Fibroblast of pulmonary artery (primary cell): ENCODE data around the gene POGLUT3.

Experiments used
- DNase-seq: peaks from one replicate; pipeline ENCODE4 v3.0.0-alpha.2; 2010; ENCODE audit warnings: low read depth
- H3K4me3 ChIP-seq: replicated peaks from 2 replicates; pipeline ENCODE4 v1.5.1; 2011; ENCODE audit warnings: low read depth, mild to moderate bottlenecking, control low read depth, low read length, moderate library complexity
- CTCF ChIP-seq: IDR thresholded peaks from 2 replicates; pipeline ENCODE4 v1.5.1; 2011; ENCODE audit warnings: mild to moderate bottlenecking, control low read depth, low read length, inconsistent platforms; ENCODE audit errors: missing control alignments

The POGLUT3 gene

DNA sequence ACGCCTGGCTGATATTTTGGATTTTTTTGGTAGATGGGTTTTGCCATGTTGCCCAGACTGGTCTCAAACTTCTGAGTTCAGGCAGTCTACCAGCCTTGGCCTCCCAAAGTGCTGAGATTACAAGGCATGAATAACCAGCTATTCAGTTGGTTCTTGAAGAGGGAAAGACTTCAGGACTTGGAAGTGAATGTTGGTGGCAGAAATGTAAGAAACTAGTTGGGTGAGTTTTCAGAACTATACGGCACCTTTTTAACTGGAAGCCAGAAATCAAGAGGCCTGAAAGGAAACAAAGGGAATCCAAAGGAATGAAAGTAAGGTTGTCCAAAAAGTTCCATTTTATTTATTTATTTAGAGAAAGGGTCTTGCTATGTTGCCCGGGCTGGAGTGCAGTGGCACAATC is 2.9 kb downstream of the POGLUT3 start:
- no peak for DNase-seq
- no peak for TF ChIP-seq CTCF
- no peak overlapping the region for H3K4me3 ChIP-seq

- TF ChIP-seq CTCF: no peak
- H3K4me3 ChIP-seq: no peak overlapping the region
- no peak for DNase-seq
Measured at GRCh38 chr11:108494182-108494581, 4.0 kb downstream of the POGLUT3 start.

GRCh38 chr11:108491936-108492335 is 6.2 kb downstream of the POGLUT3 start:
- no peak for DNase-seq
- H3K4me3 ChIP-seq: no peak overlapping the region

DNA sequence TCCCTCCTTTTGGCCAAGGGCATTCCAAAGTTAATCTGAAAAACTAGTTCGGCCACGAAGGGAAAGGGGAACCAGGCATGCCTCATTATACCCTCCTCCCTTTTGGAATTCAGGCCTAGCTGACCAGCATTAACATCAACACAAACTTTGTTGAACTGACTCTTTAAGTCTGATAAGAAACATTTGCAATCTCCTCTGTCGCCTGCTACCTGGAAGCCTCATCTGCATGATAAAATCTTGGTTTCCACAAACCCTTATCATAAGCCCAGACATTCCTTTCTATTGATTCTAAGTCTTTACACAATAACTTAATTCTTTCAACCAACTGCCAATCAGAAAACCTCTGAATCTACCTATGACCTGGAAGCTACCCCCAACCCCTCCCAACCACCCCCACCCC is 11.4 kb downstream of the POGLUT3 start:
- no peak for DNase-seq
- H3K4me3 ChIP-seq: no peak overlapping the region
- no peak for TF ChIP-seq CTCF

More at GRCh38 chr11:108491936-108492335, 6.2 kb downstream of the POGLUT3 start:
- TF ChIP-seq CTCF: no peak

GRCh38 chr11:108486331-108486730 is 11.9 kb downstream of the POGLUT3 start:
- H3K4me3 ChIP-seq: no peak overlapping the region
- no peak for DNase-seq
- no peak for TF ChIP-seq CTCF

GRCh38 chr11:108483163-108483562 is 15.0 kb downstream of the POGLUT3 start:
- no peak overlapping the region for H3K4me3 ChIP-seq
- no peak for TF ChIP-seq CTCF
- DNase-seq: no peak

DNA sequence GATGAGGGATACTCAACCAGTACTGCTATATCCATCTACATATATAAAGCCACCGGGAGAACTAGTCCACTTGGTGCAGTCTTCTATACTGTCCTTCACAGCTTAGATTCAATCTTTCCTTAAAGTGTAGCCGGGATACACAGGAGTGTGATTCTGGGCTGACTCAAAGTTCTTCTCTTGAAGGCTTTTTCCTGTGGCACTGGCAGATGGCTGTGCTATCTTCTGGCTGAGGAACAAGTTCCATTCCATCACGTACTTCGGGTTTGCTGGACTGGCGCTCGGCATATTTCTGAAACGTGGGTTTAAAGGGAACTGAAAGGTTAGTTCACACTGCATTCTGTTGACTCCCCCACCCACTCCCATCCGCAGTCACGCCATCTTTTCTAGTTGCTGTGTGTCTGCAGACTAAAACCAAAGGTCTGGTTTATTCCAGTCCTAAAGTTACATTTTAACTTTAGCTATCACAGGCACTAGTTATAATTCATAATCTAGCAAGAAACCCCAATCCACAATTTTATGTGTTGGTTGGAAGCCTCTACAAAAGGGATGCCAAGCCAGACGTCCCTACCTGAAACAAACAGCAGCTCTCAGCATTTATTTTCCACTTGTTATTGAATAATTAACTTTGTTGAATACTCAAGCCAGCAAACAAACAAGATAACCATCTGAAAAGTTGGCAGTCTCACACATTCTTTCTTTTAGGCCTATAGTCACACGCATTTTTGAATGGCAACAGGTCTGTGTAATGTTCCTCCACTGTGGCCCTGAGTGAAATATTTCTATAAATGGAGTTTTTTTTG is 23.3 kb downstream of the POGLUT3 start:
- DNase-seq: no peak

More for the DNA sequence above, 23.3 kb downstream of the POGLUT3 start:
- no peak overlapping the region for H3K4me3 ChIP-seq
- no peak for TF ChIP-seq CTCF
